Fibroblast of skin of abdomen (primary cell): ENCODE data around the gene GET4.
"Not testable (repeated sequence)": the region's sequence is repeated elsewhere in the genome, so short reads cannot be mapped to it uniquely, and the experiment has no call there.

ENCODE experiments used
- DNase-seq: peaks from one replicate; pipeline ENCODE4 v3.0.0-alpha.2; 2013

GET4 gene

GRCh38 chr7:871900-872537, 4.3 kb upstream of the GET4 start:
- no peak for DNase-seq

GRCh38 chr7:872685-873084, 3.7 kb upstream of the GET4 start:
- not testable (repeated sequence) for DNase-seq

- DNase-seq = peak; percentile 75
Observed at GRCh38 chr7:873367-874002, 2.9 kb upstream of the GET4 start.

- DNase-seq = no peak
Observed at GRCh38 chr7:874031-874749, 2.2 kb upstream of the GET4 start.

- DNase-seq = no peak
Observed at GRCh38 chr7:875051-875450, 1.3 kb upstream of the GET4 start.

DNA sequence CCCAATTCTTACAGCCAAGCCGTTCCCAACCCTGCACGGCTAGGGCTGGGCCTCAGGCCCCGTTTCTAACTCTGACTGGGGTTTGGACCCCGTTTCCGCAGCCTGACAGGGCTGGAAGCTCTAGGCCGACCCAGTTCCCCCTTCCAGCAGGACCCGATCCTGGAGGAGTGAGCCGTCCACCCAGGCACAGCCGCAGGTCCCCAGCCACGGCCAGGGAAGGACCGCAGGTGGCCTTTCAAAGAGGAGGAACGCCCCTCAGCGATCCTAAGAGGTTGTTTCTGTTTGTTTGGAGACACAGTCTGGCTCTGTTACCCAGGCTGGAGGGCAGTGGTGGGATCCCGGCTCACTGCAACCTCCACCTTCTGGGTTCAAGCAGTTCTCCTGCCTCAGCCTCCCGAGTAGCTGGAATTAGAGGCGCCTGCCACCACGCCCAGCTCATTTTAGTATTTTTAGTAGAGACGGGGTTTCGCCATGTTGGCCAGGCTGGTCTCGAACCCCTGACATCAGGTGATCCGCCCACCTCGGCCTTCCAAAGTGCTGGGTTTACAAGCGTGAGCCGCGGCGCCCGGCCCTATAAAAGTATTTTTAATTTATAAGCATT, 778 bp upstream of the GET4 start:
- DNase-seq = no peak

DNA sequence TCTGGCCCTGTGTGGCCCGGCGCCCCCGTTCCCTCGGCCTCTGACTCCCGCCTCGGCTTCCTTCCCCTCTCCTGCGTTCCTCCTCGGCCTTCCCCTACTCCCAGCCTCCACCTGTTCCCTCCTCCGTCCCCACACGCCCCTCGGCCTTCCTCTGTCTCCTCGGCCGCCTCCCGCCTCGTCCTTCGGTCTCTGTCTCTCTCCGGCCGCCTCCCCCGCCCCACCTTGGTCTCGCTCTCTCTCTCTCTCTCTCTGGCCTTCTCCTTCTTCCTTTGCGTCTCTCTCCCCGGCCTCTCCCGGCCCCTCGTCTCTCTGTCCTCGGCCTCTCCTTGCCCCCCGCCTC, 588 bp downstream of the GET4 start:
- DNase-seq = peak; percentile 8

GRCh38 chr7:877312-878232, 1.2 kb downstream of the GET4 start:
- no peak for DNase-seq

DNA sequence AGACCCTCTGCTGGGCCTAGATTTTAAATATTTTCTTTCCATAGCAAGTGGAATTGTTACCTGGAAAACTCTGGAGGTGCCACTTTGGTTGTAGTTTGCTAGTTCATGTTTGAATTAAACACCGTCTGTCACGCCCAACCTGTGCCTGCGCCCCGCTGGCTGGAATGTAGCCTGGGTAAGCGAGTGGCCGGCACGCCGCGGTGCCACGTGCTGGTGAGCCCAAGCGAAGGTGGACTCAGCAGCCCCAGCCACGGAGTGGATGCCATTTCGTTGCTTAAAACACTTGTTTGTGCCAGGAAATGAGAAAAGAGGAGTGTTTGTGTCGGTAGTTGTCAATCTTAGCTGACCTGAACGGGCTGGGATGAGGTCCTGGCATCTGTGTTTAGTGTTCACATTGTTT, 2.7 kb downstream of the GET4 start:
- DNase-seq = no peak

DNA sequence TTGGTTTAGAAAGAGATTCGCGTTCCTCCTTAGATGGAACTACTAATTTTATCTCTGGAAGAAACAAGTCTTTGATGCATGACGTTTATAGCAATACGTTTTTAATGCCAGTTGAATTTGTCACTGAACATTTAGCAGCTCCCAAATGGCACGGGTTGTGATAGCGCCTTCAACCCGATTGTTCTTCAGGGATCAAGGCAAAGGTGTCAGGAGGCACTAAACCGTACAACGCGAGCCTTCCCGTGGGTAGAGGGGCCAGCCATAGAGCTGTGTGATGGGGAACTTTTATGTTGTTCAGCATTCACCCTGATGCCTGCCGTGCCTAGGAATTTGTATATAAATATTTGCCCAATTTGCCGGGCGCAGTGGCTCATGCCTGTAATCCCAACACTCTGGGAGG, 3.4 kb downstream of the GET4 start:
- DNase-seq = no peak

DNA sequence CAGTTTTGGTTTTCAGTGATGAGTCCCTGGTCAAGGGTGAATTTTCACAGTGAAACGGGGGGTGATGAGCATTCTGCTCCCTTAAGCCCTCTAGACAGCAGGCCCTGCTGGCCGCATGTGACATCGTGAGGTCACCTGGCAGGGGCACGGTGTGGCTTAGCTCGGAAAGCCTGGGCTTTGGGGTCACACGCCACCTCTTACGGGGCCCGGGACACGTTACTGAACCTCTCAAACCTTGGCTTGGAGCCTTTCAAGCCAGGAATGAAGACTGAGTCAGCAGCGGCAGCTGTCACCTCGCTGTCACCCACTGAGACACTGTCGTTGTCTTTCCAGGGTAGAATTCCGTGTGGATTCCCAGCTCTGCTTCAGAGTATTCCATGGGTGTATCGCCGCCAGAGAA, 4.1 kb downstream of the GET4 start:
- DNase-seq = no peak

DNA sequence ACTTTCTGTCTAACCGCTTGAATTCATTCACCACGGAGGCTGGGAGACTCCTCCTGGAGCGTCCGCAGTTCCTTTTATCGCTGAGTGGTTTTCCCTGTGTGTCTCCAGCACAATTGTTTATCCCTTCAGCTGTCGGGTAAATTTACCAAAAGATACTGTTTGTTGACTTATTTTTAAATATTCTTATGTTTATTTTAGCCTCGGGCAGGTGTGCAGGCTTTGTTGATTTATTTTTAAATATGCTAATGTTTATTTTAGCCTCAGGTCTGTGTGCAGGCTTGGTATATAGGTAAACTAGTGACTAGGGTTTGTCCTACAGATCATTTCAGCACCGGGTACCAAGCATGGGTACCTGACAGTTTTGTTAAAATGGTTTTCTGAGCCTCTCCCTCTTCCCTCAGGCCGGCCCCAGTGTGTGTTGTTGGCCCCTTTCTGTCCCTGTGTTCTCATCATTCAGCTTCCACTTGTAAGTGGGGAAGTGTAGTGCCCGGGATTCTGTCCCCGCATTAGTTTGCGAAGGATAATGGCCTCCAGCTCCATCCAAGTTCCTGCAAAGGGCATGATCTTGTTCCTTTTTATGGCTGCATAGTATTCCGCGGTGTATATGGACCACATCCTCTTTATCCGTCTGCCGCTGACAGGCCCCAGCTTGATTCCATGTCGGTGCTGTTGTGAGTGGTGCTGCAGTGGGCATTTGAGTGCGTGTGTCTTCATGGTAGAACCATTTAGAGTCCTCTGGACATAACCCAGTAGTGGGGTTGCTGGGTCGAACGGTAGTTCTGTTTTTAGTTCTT, 5.3 kb downstream of the GET4 start:
- no peak for DNase-seq

DNA sequence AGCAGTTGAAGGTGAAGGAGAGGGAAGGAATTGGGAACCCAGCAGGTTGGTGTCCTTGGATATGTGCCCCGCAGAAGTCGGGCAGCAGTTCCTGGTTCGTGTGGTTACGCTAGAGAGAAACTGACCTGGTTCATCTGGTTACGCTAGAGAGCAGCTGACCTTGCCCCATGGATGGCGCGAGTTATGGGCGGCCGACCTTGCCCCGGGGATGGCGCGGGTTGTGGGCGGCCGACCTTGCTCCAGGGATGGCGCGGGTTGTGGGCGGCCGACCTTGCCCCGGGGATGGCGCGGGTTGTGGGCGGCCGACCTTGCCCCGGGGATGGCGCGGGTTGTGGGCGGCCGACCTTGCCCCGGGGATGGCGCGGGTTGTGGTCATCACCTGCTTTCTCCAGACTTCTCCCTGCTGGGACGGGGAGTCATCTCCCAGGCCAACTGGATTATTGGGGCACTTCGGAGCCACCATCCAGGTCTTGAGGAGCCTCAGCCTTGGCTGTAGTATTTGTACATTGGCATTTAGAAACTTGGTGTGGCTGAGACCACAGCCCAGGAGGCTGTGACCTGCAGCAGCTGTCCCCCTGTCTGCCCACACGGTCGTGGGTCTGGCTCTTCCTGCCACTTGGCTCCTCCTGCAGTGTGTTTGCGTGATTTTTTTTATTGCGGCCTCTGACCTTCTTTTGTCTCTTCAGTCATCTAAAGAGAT, 6.1 kb downstream of the GET4 start:
- DNase-seq = no peak

DNA sequence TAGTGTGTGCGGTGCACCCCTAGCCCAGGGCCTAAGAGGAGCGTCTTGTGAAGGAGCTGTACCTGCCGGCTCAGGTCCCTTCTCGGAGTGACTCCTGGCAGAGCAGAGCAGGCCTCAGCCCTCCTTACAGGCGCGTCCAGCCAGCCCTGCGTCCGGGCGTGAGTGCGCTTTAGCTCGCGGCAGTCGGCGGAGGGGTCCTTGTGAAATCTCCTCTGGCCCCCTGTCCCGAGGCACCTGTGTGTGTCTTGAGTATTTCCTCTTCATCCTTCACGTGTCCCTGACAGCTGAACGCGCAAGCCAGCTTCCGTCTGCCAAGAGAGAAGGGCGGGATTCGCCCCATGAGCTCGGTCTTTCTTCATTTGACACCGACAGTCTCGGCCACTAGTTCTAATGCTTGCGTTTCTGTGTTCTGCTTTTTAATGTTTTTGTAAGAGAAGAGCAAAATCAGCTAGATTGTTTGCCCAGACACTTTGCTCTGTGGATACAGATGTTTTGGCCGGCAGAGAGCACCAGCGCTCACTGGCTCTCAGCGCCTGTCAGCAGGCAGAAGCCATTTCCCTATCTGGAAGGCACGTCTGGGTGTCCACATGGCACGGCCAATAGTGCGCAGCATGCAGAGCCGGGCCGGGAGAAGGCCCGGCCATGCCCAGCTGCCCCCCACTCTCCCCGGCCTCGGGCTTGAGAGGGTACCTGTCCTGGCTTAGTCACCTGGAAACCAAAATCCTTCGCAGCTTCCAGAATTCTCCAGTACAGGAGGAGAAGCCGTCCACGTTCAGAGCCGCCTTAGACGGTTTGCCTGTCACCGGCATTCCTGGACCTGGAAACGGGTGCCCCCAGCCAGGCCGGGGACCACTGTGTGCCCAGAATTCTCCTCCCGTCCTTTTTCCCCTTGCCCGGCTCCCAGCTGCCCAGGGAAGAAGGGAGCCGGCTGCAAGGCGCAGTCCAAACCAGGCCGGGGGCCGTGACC, 7.0 kb downstream of the GET4 start:
- no peak for DNase-seq

DNA sequence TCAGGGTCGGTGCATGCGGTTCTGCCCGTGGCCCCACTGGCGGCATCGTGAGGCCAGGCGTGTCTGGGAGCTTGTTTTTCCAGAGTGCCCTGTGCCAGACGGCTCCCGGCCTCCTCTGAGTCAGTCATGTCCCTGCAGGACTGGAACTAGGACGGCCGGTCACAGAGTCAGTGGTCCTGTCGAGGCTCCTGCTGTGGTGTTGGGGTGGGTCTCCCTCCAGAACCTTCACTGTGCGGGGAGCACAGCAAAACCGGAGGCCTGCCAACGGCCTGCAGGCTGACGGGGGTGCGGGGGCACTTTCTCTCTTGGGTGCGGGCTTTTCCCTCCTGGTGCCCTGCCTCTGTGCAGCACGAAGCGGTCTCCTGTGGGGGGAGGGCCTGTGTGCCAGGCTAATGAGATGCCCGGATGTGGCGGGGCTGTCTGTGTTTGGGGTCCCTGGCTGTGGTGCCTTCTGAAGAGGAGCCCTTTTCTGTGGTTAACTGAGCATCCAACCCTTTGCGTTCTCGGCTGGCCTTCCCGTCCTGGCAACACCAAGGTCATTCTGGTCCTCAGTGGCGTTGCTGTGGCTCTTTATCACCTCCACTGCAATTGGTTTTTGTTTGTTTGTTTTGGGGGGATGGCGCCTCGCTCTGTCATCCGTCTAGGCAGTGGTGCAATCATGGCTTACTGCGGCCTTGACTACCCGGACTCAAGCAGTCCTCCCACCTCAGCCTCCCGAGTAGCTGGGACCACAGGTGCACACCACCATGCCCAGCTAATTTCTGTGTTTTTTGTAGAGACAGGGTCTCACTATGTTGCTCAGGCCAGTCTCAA, 8.0 kb downstream of the GET4 start:
- no peak for DNase-seq

DNA sequence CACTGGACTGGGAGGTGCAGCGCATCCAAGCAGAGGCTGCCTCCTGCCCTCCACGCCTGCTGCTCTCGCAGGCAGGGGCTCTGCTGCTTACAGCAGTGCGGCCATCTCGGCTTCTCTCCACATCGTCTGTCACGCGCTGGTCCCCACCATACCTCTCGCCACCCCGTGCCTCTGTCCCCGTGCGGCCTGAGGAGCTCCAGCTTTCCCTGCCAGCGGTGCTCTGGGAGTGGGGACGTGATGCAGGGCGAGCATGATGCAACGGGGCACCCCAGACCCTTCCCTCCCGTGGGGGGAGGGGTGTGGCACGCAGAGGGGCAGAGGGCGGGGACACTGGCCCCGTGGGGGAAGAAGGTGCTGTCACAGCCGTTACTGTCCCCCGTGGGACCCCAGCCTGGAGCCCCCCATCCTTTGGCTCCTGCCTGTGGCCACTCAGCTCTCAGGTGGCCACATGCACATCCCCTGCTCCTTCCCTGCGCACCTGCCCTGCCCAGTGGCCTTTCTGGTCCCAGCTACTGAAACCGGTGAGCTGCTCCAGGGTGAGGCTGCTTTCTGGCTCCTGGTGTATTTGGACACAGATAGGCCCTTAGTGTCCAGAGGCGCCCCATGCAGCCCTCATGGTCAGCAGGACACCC, 9.0 kb downstream of the GET4 start:
- no peak for DNase-seq

- DNase-seq = no peak
Observed at GRCh38 chr7:885893-886625, 9.7 kb downstream of the GET4 start.
